NCI-H2196 treated with DMSO at 0.1 percent for 48 hours (cell line): Measurements from ENCODE around the gene ERN1.
A peak's percentile ranks its signal among the peaks of the same experiment; 100 is the strongest.
"Not testable (repeated sequence)": the region's sequence is repeated elsewhere in the genome, so short reads cannot be mapped to it uniquely, and the experiment has no call there.

Experiments used
- DNase-seq: peaks from one replicate; lab custom pipeline; 2025; ENCODE audit not compliant: unreplicated experiment; lab: John Stamatoyannopoulos, UW

The ERN1 gene

GRCh38 chr17:64036198-64036922, 93.6 kb downstream of the ERN1 start:
- no peak for DNase-seq

GRCh38 chr17:64032081-64032480, 97.9 kb downstream of the ERN1 start:
- DNase-seq, result no peak

- peak; percentile 22 for DNase-seq
These were observed 101.0 kb downstream of the ERN1 start for GRCh38 chr17:64028874-64029464.

- DNase-seq, result peak; percentile 42
These were observed 104.1 kb downstream of the ERN1 start for GRCh38 chr17:64025732-64026294.

- no peak for DNase-seq
These were observed 104.9 kb downstream of the ERN1 start for GRCh38 chr17:64024781-64025731.

GRCh38 chr17:64024215-64024654, 105.7 kb downstream of the ERN1 start:
- DNase-seq, result no peak

- no peak for DNase-seq
These were observed 107.3 kb downstream of the ERN1 start for GRCh38 chr17:64022611-64023063.

GRCh38 chr17:64020056-64020766, 109.7 kb downstream of the ERN1 start, which contains the start of gene ICAM2:
TSS of gene ICAM2 (minus strand) at chr17:64020633. CDS start at chr17:64006691, 13,942 bp downstream.
- DNase-seq, result no peak

- DNase-seq, result not testable (repeated sequence)
These were observed 110.4 kb downstream of the ERN1 start for GRCh38 chr17:64019551-64019961.

GRCh38 chr17:64017381-64017980, 112.5 kb downstream of the ERN1 start:
- no peak for DNase-seq

- DNase-seq, result no peak
These were observed 113.0 kb downstream of the ERN1 start for GRCh38 chr17:64016974-64017373.

GRCh38 chr17:64016231-64016784, 113.6 kb downstream of the ERN1 start:
- no peak for DNase-seq

GRCh38 chr17:64015447-64015846, 114.5 kb downstream of the ERN1 start:
- no peak for DNase-seq

GRCh38 chr17:64009571-64010402, 120.2 kb downstream of the ERN1 start:
- DNase-seq, result no peak

- no peak for DNase-seq
These were observed 121.1 kb downstream of the ERN1 start for GRCh38 chr17:64008830-64009229.

- DNase-seq, result no peak
These were observed 121.6 kb downstream of the ERN1 start for GRCh38 chr17:64008346-64008745.

GRCh38 chr17:64007838-64008282, 122.1 kb downstream of the ERN1 start:
- DNase-seq, result no peak

GRCh38 chr17:64007089-64007837, 122.7 kb downstream of the ERN1 start:
- peak; percentile 7 for DNase-seq
